Vagina (tissue), 2 donors: ENCODE measurements around the gene DNAH2. TPM values are rescaled to one million over a fixed set of nuclear protein-coding genes. Genes with fewer than 3 reads are reported as not detected.

Experiments used
- DNase-seq, 2 donors: peaks; one replicate each; pipeline ENCODE4 v3.0.0-alpha.2; 2017; ENCODE audit errors: extremely low spot score in 2 of 2
- H3K27ac ChIP-seq: fragments of 200-600 bp; sonication (generic); one replicate; pipeline ENCODE4 v1.5.1; 2019
- H3K27me3 ChIP-seq: fragments of 200-600 bp; sonication (generic); one replicate; pipeline ENCODE4 v1.5.1; 2019
- H3K36me3 ChIP-seq, 2 donors: fragments of 200-600 bp; sonication (generic); one replicate each; pipeline ENCODE4 v1.5.1; 2017 to 2019
- H3K4me1 ChIP-seq: fragments of 200-600 bp; sonication (generic); one replicate; pipeline ENCODE4 v1.5.1; 2019
- H3K4me3 ChIP-seq, 2 donors: fragments of 200-600 bp; sonication (generic); 1 replicate in 1 of 2; 2 replicates in 1 of 2; pipeline ENCODE4 v1.5.1; 2016 to 2019
- H3K9me3 ChIP-seq: fragments of 200-600 bp; sonication (generic); one replicate; pipeline ENCODE4 v1.5.1; 2019
- CTCF ChIP-seq, 3 experiments: fragments of 450-650 bp in 2 of 3; fragments of 200-600 bp in 1 of 3; sonication (generic) in 1 of 3; IDR thresholded peaks; one replicate each; pipeline ENCODE4 v1.5.1; 2017 to 2019; ENCODE audit warnings: antibody characterized with exemption in 3 of 3, mild to moderate bottlenecking in 2 of 3, moderate library complexity in 2 of 3
- POLR2A ChIP-seq, 2 donors: fragments of 450-650 bp; IDR thresholded peaks; one replicate each; pipeline ENCODE4 v1.6.1; 2017; ENCODE audit warnings: antibody characterized with exemption in 2 of 2, mild to moderate bottlenecking in 2 of 2, moderate library complexity in 2 of 2
- POLR2AphosphoS5 ChIP-seq, 2 donors: sonication (generic); formaldehyde crosslinking; IDR thresholded peaks; one replicate each; pipeline ENCODE4 v1.9.0; 2017; ENCODE audit warnings: antibody characterized with exemption in 2 of 2, mild to moderate bottlenecking in 2 of 2, low read depth in 1 of 2; ENCODE audit not compliant: insufficient read depth in 1 of 2
- intact Hi-C: fragments of 100-400 bp; cut with DNase I; formaldehyde crosslinking; loops from one replicate; pipeline ENCODE4 v1.15.1; 2023
- total RNA-seq: library from RNA; depleted of rRNA; stranded (reverse); fragments of >200 nt; gene quantifications from one replicate; pipeline ENCODE4 v1.2.3, GENCODE V29; 2016

Gene DNAH2
- total RNA-seq, 1 donor from 2014 or later = 0.49 TPM

GRCh38 chr17:7767405-7768021, 50.0 kb downstream of the DNAH2 start:
- no peak for DNase-seq
- Histone ChIP-seq H3K36me3 (no peaks in the 10 kb centered on the region), H3K4me3 (no peak overlapping the region), H3K27ac (no peak overlapping the region), H3K4me1 (no peaks in the 10 kb centered on the region), H3K27me3 (no peaks in the 10 kb centered on the region), H3K9me3 (no peaks in the 10 kb centered on the region)
- intact Hi-C loops = no loop called here
- TF ChIP-seq POLR2AphosphoS5 (IDR thresholded peaks at IDR 0.05; ENCODE audit: insufficient read depth in 1 of 2, low read depth in 1 of 2) (no peak), POLR2A (IDR thresholded peaks at IDR 0.05) (no peak), CTCF (IDR thresholded peaks at IDR 0.05) (no peak)

GRCh38 chr17:7769854-7770253, 52.3 kb downstream of the DNAH2 start:
- Histone ChIP-seq H3K36me3 (no peaks in the 10 kb centered on the region), H3K9me3 (no peaks in the 10 kb centered on the region), H3K4me1 (no peaks in the 10 kb centered on the region), H3K27ac (no peak overlapping the region), H3K27me3 (no peaks in the 10 kb centered on the region), H3K4me3 (no peak overlapping the region)
- intact Hi-C loops = no loop called here
- TF ChIP-seq POLR2AphosphoS5 (IDR thresholded peaks at IDR 0.05; ENCODE audit: insufficient read depth in 1 of 2, low read depth in 1 of 2) (no peak), POLR2A (IDR thresholded peaks at IDR 0.05) (no peak), CTCF (IDR thresholded peaks at IDR 0.05) (no peak)
- DNase-seq = no peak

GRCh38 chr17:7774055-7774521, 56.5 kb downstream of the DNAH2 start:
- intact Hi-C loops = no loop called here
- H3K27me3 ChIP-seq = no peaks in the 10 kb centered on the region

GRCh38 chr17:7775051-7775450, 57.5 kb downstream of the DNAH2 start:
- no peaks in the 10 kb centered on the region for H3K4me1 ChIP-seq
- no peak overlapping the region for H3K27ac ChIP-seq
- DNase-seq = no peak
- no peak overlapping the region for H3K4me3 ChIP-seq
- intact Hi-C loops = no loop called here
- no peak for TF ChIP-seq CTCF (IDR thresholded peaks at IDR 0.05)
- TF ChIP-seq POLR2AphosphoS5 (IDR thresholded peaks at IDR 0.05; ENCODE audit: insufficient read depth in 1 of 2, low read depth in 1 of 2) = no peak
- TF ChIP-seq POLR2A (IDR thresholded peaks at IDR 0.05) = no peak
- no peaks in the 10 kb centered on the region for H3K27me3 ChIP-seq
- H3K9me3 ChIP-seq = no peaks in the 10 kb centered on the region
- no peaks in the 10 kb centered on the region for H3K36me3 ChIP-seq

More at GRCh38 chr17:7774055-7774521, 56.5 kb downstream of the DNAH2 start:
- Histone ChIP-seq H3K9me3 (no peaks in the 10 kb centered on the region), H3K4me1 (no peaks in the 10 kb centered on the region), H3K4me3 (no peak overlapping the region), H3K27ac (no peak overlapping the region), H3K36me3 (no peaks in the 10 kb centered on the region)
- TF ChIP-seq POLR2A (IDR thresholded peaks at IDR 0.05) (no peak), CTCF (IDR thresholded peaks at IDR 0.05) (no peak), POLR2AphosphoS5 (IDR thresholded peaks at IDR 0.05; ENCODE audit: insufficient read depth in 1 of 2, low read depth in 1 of 2) (no peak)
- DNase-seq = no peak

- Histone ChIP-seq H3K4me1 (no peaks in the 10 kb centered on the region), H3K9me3 (no peaks in the 10 kb centered on the region), H3K27me3 (no peaks in the 10 kb centered on the region), H3K36me3 (no peaks in the 10 kb centered on the region), H3K27ac (no peak overlapping the region), H3K4me3 (no peak overlapping the region)
- TF ChIP-seq POLR2A (IDR thresholded peaks at IDR 0.05) (no peak), CTCF (IDR thresholded peaks at IDR 0.05) (no peak), POLR2AphosphoS5 (IDR thresholded peaks at IDR 0.05; ENCODE audit: insufficient read depth in 1 of 2, low read depth in 1 of 2) (no peak)
- intact Hi-C loops = no loop called here
- no peak for DNase-seq
These were observed 59.5 kb downstream of the DNAH2 start for GRCh38 chr17:7777017-7777416.
